Loucy (cell line): ENCODE data around the gene FOXK1.

Experiments
- EZH2phosphoT487 ChIP-seq: fragments of 200-600 bp; IDR thresholded peaks from 2 replicates; pipeline ENCODE4 v1.6.1; 2018; ENCODE audit warnings: antibody characterized with exemption, mild to moderate bottlenecking, moderate library complexity, borderline replicate concordance
- TF ChIP-seq, protein P1 (sequence below): fragments of 200-600 bp; sonication (generic); conservative IDR thresholded peaks from 2 replicates; pipeline ENCODE4 v1.5.1; 2014; ENCODE audit warnings: mild to moderate bottlenecking, antibody characterized with exemption, low read length

DNA sequence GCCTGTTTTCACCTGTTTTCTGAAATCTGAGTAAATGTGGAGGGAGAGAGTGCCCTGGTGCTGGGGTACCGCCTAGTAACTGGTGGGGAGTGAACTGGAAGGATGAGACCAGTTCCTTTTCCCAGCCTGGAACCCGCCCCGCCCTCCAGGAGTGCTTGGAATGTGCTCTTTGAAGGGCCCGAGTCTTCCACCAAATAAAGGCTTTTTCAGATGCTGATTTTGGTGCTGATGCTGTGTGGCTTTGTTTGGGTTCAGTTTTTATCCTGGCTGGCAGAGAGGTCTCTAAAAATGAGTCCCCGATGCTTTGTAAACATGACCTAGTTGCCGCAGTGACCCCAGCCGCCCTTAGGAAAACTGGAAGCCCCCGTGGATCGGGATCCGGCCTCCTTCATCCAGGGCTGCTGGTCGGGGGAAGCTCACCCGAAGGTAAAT lies 25.9 kb downstream of the FOXK1 start:
- TF ChIP-seq, protein P1, sequence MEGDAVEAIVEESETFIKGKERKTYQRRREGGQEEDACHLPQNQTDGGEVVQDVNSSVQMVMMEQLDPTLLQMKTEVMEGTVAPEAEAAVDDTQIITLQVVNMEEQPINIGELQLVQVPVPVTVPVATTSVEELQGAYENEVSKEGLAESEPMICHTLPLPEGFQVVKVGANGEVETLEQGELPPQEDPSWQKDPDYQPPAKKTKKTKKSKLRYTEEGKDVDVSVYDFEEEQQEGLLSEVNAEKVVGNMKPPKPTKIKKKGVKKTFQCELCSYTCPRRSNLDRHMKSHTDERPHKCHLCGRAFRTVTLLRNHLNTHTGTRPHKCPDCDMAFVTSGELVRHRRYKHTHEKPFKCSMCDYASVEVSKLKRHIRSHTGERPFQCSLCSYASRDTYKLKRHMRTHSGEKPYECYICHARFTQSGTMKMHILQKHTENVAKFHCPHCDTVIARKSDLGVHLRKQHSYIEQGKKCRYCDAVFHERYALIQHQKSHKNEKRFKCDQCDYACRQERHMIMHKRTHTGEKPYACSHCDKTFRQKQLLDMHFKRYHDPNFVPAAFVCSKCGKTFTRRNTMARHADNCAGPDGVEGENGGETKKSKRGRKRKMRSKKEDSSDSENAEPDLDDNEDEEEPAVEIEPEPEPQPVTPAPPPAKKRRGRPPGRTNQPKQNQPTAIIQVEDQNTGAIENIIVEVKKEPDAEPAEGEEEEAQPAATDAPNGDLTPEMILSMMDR, result no peak
- TF ChIP-seq EZH2phosphoT487, result no peak
